Measurements from ENCODE around the gene SYT14.
"Not testable (repeated sequence)": the region's sequence is repeated elsewhere in the genome, so short reads cannot be mapped to it uniquely, and the experiment has no call there.

The SYT14 gene

GRCh38 chr1:210024996-210025395, 87.0 kb downstream of the SYT14 start:
- peak; percentile 19 for DNase-seq (ENCODE audit: low read depth, low spot score)

DNA sequence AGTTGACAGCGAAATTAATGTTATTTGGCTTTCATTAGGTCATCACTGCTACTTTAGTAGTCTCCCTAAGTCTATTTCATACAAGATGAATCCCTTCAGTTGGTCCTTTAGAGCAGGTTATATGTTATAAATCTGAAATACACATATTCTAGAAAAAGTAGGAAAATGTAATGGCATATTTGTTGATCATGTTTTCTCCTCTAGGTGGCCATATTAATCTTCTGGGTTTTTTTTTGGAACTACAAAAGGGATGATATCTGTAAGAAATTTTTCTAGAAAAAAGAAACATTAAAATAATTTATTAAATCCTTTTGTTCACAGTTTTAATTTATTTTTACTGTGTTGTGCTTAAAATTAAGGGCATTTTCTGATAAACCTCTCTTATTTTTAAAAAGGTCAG, 87.9 kb downstream of the SYT14 start:
- no peak for DNase-seq (ENCODE audit: low read depth, low spot score)

DNA sequence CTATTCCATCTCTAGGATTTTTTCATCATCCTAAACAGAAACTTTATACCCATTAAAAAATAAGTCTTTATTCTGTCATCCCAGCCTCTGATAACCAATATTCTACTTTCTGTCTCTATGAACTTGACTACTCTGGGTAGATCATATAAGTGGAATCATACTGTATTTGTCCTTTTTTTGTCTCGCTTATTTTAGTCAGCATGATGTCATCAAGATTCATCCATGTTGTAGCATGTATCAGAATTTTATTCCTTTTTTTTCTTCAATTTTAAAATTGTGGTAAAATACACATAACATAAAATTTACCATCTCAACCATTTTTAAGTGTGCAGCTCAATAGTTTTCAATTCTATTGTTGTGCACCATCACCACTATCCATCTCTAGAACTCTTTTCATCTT, 90.0 kb downstream of the SYT14 start:
- DNase-seq (ENCODE audit: low read depth, low spot score), result no peak

DNA sequence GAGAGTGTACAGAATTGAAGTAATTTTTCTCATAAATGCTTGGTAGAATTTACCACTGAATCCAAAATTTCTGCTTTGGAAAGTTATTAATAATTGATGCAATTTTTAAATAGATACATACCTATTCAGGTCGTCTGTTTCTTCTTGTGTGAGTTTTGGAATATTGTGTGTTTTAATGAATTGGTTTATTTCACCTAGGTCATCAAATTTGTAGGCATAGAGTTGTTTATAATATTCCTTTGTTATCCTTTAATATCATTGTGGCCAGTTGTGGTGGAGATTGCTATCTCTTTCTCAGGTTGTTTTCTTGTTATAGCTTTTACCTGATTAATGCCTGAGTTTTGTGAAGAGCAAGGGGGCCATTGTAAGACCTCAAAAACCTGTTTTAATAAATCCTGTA, 93.5 kb downstream of the SYT14 start:
- no peak for DNase-seq (ENCODE audit: low read depth, low spot score)

GRCh38 chr1:210043058-210043457, 105.0 kb downstream of the SYT14 start:
- DNase-seq (ENCODE audit: low read depth, low spot score), result no peak

DNA sequence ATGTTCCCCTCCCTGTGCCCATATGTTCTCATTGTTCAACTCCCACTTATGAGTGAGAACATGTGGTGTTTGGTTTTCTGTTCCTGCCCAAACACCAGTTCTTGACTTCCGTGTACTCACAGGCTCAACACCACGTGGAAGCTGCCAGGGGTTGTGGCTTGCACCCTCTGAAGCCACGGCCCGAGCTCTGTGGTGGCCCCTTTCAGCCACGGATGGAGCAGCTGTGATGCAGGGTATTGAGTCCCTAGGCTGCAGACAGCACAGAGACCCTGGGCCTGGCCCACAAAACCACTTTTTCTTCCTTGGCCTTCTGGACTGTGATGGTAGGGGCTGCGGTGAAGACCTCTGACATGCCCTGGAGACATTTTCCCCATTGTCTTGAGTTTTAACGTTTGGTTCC, 111.6 kb downstream of the SYT14 start:
- no peak for DNase-seq (ENCODE audit: low read depth, low spot score)

DNA sequence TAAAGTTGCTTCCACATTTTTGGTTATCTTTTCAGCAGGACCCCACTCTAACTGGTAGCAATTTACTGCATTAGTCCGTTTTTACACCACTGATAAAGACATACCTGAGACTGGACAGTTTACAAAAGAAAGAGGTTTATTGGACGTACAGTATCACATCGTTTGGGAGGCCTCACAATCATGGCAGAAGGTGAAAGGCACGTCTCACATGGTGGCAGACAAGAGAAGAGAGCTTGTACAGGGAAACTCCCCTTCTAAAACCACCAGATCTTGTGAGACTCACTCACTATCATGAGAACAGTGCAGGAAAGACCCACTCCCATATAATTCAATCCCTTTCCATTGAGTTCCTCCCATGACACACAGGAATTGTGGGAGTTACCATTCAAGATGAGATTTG, 112.5 kb downstream of the SYT14 start:
- not testable (repeated sequence) for DNase-seq (ENCODE audit: low read depth, low spot score)

- DNase-seq (ENCODE audit: low read depth, low spot score), result no peak
Observed at GRCh38 chr1:210053126-210053525, 115.1 kb downstream of the SYT14 start.

GRCh38 chr1:210057593-210057992, 119.6 kb downstream of the SYT14 start:
- DNase-seq (ENCODE audit: low read depth, low spot score), result no peak

DNA sequence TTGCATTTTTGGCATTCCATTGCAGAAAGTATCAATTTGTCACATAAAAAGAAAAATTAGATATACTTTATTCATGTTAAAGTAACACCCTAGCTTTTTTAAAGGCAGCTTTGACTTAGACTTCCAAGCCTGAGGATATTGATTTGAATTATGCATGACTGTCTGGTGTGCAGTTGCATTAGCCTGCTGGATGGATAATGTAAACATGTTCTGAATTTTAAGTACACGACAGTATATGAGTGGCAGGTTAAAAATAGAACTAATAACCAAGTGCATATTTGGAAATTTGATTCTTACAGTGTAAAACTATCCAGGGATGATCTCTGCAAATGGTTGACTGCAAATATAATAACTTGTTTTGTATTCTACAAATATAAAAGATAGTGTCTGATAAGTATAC, 124.0 kb downstream of the SYT14 start:
- no peak for DNase-seq (ENCODE audit: low read depth, low spot score)

DNA sequence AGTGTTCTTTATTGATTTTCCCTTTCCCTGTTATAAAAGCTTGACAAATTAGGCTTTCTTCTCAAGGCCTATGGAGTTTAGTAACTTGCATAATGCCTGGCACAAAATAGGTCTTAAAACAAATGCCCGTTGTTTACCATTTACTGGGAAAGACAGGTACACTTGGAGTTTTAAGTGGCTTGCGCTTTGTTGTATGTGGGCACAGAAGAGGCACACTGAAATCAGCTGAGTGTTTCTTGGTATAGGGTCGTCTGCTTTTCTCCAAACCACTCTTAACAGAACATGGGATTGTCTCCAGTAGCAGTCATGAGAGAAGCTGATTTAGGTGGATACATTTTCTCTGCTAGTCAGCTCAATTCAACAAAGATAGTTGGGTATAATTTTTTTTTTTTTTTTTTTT, 132.5 kb downstream of the SYT14 start:
- no peak for DNase-seq (ENCODE audit: low read depth, low spot score)

GRCh38 chr1:210072129-210072528, 134.1 kb downstream of the SYT14 start:
- DNase-seq (ENCODE audit: low read depth, low spot score), result no peak

- no peak for DNase-seq (ENCODE audit: low read depth, low spot score)
Observed at GRCh38 chr1:210072896-210073504, 135.0 kb downstream of the SYT14 start.

DNA sequence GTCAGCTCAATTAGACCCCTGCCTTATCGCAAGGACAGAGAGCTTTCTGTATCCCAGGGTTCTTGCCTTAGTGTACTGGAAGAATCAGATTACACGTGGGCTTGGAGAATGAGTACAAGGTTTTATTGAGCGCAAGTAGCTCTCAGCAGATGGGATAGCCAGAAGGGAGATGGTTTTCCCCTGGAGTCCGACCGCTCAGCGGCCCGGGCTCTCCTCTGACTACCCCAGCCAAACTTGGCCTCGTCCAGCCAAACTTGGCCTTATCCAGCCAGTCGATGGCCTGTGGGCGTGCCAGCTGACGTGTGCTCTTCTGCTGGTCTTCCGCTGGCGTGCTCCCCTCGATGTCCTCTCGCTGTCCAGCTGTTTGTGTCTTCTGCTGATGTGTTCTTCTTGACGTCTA, 136.9 kb downstream of the SYT14 start:
- DNase-seq (ENCODE audit: low read depth, low spot score), result no peak

DNA sequence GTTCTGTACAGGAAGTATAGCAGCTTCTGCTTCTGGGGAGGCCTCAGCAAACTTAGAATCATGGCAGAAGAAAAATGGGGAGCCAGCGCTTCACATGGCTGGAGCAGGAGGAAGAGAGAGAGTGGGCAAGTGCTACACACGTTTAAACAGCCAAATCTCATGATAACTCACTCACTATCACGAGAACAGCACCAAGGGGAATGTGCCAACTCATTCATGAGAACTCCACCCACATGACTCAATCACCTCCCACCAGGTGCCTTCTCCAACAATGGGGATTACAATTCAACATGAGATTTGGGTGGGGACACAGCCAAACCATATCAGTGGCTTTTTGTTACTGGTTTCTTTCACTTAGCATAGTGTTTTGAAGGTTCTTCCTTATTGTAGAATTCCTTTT, 138.6 kb downstream of the SYT14 start:
- DNase-seq (ENCODE audit: low read depth, low spot score), result no peak

GRCh38 chr1:210081494-210081893, 143.5 kb downstream of the SYT14 start:
- DNase-seq (ENCODE audit: low read depth, low spot score), result no peak

DNA sequence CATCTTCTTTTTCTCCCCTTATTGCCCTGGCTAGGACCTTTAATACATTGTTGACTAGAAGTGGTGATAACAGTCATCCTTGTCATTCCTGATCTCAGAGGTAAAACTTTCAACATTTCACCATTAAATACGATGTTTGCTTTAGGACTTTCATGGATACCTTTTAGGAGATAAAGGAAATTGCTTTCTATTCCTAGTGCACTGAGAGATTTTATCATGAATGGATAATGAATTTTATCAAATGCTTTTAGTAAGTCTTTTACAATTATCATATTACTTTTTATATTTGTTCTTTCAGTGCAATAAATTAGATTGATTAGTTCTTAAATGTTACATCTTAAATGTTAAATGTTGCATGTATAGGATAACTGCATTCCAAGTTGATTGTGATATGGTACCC, 147.3 kb downstream of the SYT14 start:
- no peak for DNase-seq (ENCODE audit: low read depth, low spot score)

DNA sequence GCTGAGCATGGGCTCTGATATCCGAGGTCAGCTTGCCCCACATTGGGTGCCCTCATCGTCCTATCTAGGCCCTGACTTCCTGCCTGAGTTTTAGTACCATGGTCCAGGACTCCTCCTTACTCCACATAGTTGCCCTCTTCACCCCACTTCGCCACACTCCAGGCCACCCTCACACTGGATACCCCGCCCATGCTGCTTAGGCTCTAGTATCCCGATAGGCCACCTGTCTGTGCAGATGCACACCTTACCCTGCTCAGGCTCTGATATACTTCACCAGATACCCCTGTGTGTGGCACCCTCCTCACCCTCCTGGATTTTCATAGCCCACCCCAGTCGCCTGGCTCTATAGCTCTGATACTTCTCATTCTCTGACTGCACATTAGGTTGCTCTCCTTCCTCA, 149.0 kb downstream of the SYT14 start:
- DNase-seq (ENCODE audit: low read depth, low spot score), result no peak

DNA sequence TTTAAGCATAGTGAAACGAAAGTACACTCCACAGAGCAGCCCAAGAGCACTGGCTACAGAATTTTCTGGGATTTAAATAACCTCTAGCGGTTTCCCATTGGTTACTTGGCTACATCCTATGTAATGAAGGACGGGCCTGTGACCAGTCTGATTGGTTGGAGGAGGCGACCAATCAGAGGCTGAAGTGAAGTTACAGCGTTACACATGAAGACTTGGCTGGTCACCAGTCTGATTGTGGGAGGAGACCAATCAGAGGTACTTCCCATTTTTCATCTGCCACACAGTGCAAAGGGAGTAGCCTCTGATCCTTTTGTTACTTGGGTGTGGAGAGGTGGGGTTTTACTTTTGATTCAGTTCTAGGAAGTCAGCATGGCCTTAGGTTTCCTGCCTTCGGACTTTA, 151.8 kb downstream of the SYT14 start:
- DNase-seq (ENCODE audit: low read depth, low spot score), result no peak

DNA sequence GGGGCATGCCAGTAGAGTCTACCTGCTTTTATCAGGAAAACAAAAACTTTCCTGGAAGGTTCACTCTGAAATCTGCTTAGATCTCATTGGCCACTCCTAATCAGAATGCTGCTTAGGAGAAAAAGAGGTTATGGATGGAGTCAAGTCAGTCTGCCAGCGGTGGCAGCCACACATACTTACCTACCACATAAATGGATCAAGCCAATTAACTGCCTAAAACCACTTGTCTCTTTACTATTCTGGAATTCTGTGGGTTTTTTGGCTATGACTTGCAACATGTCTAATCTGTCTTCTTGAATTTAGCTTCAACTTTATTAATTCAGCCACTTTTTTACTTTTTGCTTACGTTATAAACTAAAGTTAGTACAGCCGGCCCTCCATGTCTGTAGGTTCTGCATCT, 154.3 kb downstream of the SYT14 start:
- no peak for DNase-seq (ENCODE audit: low read depth, low spot score)

GRCh38 chr1:210093461-210093860, 155.4 kb downstream of the SYT14 start:
- no peak for DNase-seq (ENCODE audit: low read depth, low spot score)

DNA sequence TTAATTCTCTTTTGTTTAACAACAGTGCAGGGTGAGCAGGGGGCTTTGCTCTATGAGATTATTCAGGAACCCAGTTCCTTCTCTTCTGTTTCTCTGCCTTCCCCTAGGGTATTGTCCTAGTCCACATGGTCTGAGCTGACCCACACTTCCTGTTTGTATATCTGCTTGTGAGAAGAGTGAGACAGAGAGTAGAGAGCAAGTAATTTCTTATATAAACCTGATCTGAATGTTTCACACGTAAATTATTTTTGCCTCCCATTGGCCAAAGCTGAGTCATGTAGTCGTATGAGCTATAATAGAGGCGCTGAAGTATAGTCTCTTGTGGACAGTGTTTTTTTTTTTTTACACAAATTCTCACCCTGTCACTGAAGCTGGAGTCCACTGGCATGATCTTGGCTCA, 160.3 kb downstream of the SYT14 start:
- DNase-seq (ENCODE audit: low read depth, low spot score), result no peak

GRCh38 chr1:210099921-210100320, 161.9 kb downstream of the SYT14 start:
- DNase-seq (ENCODE audit: low read depth, low spot score), result no peak

DNA sequence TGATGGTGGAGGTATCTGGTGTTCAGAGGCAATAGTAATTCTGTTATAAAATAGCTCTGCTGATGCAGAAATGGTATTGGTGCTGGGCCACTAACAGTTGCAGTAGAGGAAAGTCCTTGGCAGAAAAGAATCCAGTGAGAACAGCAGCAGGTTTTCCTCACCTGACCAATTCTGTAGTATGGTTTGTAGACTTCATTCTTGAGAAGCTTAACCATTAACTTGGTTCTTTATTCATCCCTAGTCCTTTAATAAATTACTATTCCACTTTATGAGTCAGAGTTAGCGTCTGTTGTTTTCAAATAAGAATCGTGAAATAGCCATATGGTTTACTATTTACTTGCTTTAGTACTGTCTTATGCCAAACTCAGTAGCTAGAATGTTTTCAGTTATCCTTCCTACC, 166.1 kb downstream of the SYT14 start:
- no peak for DNase-seq (ENCODE audit: low read depth, low spot score)
